ENCODE data around the gene CARD18. TPM values are rescaled to one million over a fixed set of nuclear protein-coding genes. Genes with fewer than 3 reads are reported as not detected.

The CARD18 gene
- total RNA-seq, 1 donor from 2014 or later, result not detected

- TF ChIP-seq, protein P1, sequence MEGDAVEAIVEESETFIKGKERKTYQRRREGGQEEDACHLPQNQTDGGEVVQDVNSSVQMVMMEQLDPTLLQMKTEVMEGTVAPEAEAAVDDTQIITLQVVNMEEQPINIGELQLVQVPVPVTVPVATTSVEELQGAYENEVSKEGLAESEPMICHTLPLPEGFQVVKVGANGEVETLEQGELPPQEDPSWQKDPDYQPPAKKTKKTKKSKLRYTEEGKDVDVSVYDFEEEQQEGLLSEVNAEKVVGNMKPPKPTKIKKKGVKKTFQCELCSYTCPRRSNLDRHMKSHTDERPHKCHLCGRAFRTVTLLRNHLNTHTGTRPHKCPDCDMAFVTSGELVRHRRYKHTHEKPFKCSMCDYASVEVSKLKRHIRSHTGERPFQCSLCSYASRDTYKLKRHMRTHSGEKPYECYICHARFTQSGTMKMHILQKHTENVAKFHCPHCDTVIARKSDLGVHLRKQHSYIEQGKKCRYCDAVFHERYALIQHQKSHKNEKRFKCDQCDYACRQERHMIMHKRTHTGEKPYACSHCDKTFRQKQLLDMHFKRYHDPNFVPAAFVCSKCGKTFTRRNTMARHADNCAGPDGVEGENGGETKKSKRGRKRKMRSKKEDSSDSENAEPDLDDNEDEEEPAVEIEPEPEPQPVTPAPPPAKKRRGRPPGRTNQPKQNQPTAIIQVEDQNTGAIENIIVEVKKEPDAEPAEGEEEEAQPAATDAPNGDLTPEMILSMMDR (IDR thresholded peaks at IDR 0.05; ENCODE audit: partially characterized antibody, unreplicated experiment), result no peak
- Mint-ChIP-seq H3K4me3 (ENCODE audit: unreplicated experiment) (no peak overlapping the region), H3K27ac (ENCODE audit: unreplicated experiment) (no peak overlapping the region), H3K9me3 (ENCODE audit: unreplicated experiment) (no peaks in the 10 kb centered on the region), H3K4me1 (ENCODE audit: low read depth, unreplicated experiment) (no peaks in the 10 kb centered on the region), H3K36me3 (ENCODE audit: unreplicated experiment) (no peaks in the 10 kb centered on the region), H3K27me3 (ENCODE audit: unreplicated experiment) (no peaks in the 10 kb centered on the region)
- no peak for DNase-seq
Observed at GRCh38 chr11:105162506-105162905, 22.9 kb upstream of the CARD18 start.

- Mint-ChIP-seq H3K27me3 (ENCODE audit: unreplicated experiment) (no peaks in the 10 kb centered on the region), H3K9me3 (ENCODE audit: unreplicated experiment) (no peaks in the 10 kb centered on the region), H3K27ac (ENCODE audit: unreplicated experiment) (no peak overlapping the region), H3K4me1 (ENCODE audit: low read depth, unreplicated experiment) (no peaks in the 10 kb centered on the region), H3K36me3 (ENCODE audit: unreplicated experiment) (no peaks in the 10 kb centered on the region), H3K4me3 (ENCODE audit: unreplicated experiment) (no peak overlapping the region)
- no peak for DNase-seq
- TF ChIP-seq, protein P1 (IDR thresholded peaks at IDR 0.05; ENCODE audit: partially characterized antibody, unreplicated experiment), result no peak
Observed at GRCh38 chr11:105158436-105158835, 18.9 kb upstream of the CARD18 start.

GRCh38 chr11:105156720-105157119, 17.2 kb upstream of the CARD18 start:
- Mint-ChIP-seq H3K27me3 (ENCODE audit: unreplicated experiment) (no peaks in the 10 kb centered on the region), H3K4me3 (ENCODE audit: unreplicated experiment) (no peak overlapping the region), H3K27ac (ENCODE audit: unreplicated experiment) (no peak overlapping the region), H3K9me3 (ENCODE audit: unreplicated experiment) (no peaks in the 10 kb centered on the region), H3K36me3 (ENCODE audit: unreplicated experiment) (no peaks in the 10 kb centered on the region), H3K4me1 (ENCODE audit: low read depth, unreplicated experiment) (no peaks in the 10 kb centered on the region)
- no peak for DNase-seq
- TF ChIP-seq, protein P1 (IDR thresholded peaks at IDR 0.05; ENCODE audit: partially characterized antibody, unreplicated experiment), result no peak

DNA sequence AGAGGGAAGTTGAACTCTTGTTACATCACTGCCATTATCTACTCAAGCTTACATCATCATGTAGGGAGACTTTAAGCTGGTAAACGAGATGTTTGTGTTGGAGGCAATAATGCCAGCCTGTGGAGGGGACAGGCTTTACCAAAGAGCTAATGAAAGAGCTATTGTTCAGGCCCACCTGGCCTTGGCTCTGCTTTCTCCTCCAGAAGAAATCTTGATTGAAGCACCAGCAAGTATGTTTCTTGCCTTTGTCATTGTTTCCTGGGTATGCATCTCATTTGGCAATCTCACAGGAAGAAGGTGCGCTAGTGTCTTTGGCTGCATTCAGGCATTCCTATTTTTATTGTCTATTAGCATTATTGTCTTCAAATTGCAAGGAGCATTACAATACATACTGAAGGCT, 16.7 kb upstream of the CARD18 start:
- H3K4me3 Mint-ChIP-seq (ENCODE audit: unreplicated experiment), result no peak overlapping the region
- DNase-seq, result no peak
- H3K36me3 Mint-ChIP-seq (ENCODE audit: unreplicated experiment), result no peaks in the 10 kb centered on the region
- no peaks in the 10 kb centered on the region for H3K4me1 Mint-ChIP-seq (ENCODE audit: low read depth, unreplicated experiment)
- no peaks in the 10 kb centered on the region for H3K27me3 Mint-ChIP-seq (ENCODE audit: unreplicated experiment)
- H3K27ac Mint-ChIP-seq (ENCODE audit: unreplicated experiment), result no peak overlapping the region
- TF ChIP-seq, protein P1 (IDR thresholded peaks at IDR 0.05; ENCODE audit: partially characterized antibody, unreplicated experiment), result no peak
- no peaks in the 10 kb centered on the region for H3K9me3 Mint-ChIP-seq (ENCODE audit: unreplicated experiment)

DNA sequence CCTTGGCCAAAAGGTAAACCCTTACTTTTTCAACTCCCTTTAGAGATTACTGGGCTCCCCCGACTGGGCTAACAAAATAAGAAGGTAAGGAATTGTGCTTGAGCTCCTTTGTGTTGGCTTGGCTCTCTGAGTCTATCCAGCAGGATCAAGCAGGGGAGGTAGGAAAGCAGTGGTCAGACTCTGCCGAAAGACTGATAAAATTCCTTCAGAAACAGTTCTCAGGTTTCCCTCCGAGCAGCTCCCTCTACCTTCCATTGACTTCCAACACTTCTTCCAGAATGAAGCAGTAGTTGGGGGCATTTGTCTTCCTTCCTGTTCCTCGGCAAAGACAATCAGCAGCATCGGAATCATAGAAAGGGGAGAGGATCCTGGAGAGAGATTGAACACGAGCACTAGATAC, 16.1 kb upstream of the CARD18 start:
- TF ChIP-seq, protein P1 (IDR thresholded peaks at IDR 0.05; ENCODE audit: partially characterized antibody, unreplicated experiment), result no peak

More for the DNA sequence above, 16.1 kb upstream of the CARD18 start:
- no peak for DNase-seq
- Mint-ChIP-seq H3K27me3 (ENCODE audit: unreplicated experiment) (no peaks in the 10 kb centered on the region), H3K4me1 (ENCODE audit: low read depth, unreplicated experiment) (no peaks in the 10 kb centered on the region), H3K27ac (ENCODE audit: unreplicated experiment) (no peak overlapping the region), H3K9me3 (ENCODE audit: unreplicated experiment) (no peaks in the 10 kb centered on the region), H3K4me3 (ENCODE audit: unreplicated experiment) (no peak overlapping the region), H3K36me3 (ENCODE audit: unreplicated experiment) (no peaks in the 10 kb centered on the region)
